HG02840 (cell line): ENCODE results near the gene CERS3.

Experiments used
- ATAC-seq: cut with Tn5 transposase; IDR thresholded peaks from one replicate; pipeline ENCODE4 v1.9.1; 2021; ENCODE audit warnings: mild to moderate bottlenecking, moderate library complexity, moderate number of reproducible peaks; ENCODE audit not compliant: unreplicated experiment, low FRiP score

The CERS3 gene

DNA sequence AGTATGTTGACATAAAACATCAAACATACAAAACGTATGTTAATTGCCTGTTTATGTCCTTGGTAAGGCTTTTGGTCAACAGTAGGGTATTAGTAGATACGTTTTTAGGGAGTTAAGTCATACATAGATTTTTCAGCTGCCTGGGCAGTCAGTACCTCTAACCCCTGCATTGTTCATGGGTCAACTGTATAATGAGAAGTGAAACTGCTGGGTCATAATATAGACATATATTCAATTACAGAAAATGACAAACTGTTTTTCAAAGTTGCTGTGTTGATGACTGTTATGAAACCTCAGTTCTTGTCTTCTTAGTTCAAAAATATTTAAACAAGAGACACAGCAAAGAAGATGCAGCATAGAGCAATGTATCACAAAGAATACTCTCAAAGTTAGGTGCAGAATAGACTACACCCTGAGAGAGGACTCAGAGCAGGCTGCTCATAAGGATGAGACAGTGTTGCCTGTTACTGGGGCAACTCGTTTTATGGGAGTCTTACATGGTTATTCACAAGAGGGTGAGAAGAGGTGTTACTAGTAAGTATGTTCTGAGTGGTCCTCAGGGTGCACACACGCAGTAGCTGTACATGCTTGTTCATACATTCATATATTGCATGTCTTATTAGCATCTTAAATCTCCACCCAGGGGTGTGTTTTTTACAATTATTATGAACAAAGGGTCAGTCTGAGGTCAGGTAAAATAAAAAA is 133.9 kb downstream of the CERS3 start:
- no peak for ATAC-seq

DNA sequence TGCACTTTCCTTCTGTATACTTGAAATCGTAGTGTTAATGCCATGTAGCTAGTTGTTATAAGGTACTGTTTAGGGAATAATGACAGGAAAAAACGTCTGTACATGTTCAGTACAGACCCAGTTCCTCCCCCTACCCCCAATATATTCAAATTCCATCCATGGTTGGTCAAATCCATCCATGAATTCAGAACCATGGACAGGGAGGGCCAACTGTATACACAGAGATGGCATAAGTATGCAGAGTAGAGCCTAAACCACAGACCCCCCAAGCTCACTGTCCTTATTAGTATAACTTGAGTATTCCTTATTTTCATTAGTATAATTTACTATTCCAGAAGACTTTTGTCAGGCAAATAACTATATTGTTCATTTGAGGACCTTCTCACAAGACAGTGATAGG is 135.7 kb downstream of the CERS3 start:
- no peak for ATAC-seq

DNA sequence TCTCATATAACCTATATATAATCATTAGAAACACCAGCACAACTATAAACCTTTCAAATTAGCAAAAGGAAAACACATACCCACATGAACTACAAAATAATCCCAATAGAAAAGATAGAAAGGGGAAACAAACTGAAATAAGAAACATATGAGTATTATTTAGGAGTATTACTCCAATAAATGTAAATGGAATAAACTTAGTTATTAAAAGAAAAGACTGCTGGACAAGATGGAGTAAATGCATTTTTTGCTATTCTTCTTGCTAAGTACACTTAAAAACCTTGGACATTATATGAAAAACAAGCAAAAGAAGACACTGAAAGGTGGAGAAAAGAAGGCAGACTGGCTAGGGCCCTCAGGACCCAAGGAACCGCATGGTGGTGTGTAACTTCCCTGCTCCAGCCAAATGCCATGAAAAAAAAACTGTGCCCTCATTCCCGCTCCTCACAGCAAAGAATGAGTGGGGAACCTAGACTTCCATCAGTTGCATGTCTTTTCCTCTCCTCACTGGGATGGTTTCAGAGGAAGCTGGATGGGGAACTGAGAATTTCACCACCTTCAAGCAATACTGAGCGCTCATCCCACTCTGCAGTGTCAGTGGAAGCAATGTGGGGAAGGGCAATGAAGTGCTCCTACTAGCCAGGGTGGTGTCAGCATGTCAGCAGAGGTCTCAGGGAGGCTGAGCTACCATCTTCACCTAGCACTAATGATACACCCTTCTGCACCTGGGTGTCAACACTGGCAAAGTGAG is 143.3 kb downstream of the CERS3 start:
- ATAC-seq, result no peak

DNA sequence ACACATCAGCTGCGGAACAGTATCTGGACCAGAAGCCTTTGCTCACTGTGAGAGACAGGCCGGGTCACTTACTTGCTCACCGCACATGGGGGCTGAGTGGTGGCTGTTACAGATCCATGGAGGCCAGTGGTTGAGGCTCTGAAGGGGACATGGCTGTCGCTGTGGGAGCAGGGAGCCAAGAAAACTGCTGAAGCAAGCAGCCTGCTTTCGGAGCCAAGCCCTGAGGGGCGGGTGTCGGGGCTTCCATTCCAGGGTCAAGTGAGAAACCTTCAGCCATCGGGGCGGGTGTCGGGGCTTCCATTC is 144.7 kb downstream of the CERS3 start:
- ATAC-seq, result no peak

DNA sequence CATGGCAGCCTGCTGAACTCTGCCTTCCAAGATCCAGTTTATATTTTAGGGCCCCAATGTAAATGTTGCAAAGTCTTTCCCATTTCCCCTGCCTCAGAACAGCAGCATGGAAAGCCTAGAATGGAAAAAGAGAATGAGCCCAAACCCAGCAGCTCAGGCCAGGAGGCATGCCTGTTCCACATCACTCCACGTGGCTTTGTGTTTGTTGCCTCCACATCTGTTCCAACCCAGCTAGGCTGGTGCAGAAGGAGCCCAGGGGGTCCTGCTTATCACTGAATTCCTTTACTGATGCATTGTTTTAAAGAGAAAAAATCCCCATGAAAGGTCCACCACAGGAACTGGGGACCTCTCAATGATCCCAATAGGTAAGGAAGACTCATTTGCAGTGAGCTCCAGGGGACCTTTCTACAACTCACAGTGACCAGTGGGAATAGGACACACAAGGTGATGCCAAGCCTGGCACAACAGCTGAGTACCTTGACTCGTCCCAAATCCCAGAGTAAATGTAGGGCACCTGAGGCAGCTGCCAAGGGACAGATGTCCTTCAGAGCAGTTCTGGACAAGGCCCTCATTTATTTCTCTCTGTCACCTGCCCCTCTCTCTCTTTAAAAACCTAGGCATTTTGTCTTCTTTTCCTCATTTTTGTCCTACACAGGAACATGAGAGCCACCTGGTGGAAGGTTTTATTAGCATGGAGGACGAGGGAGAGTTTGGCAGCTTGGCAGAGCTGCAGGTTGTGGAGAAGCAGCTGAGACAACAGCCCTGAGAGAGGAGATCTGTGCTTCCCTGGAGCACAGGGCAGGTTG is 145.2 kb downstream of the CERS3 start:
- no peak for ATAC-seq

DNA sequence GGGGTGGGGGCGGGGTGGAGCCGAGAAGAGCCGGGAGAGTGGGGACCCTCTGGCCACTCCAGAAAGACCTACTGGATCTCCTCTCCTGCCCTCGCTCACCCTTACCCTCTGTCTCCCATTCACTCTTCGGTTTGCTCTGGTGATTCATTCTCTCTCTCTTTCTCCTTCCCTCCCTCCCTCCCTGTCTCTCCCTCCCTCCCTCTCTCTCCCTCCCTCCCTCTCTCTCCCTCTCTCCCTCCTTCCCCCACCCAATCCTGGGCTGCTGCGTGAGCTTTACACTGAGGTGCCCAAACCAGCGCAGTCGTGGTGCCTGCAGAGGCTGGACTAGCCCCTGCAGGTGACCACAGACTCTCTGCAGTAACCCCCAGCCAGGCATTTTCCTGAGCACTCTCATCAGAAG is 154.8 kb downstream of the CERS3 start:
- no peak for ATAC-seq

DNA sequence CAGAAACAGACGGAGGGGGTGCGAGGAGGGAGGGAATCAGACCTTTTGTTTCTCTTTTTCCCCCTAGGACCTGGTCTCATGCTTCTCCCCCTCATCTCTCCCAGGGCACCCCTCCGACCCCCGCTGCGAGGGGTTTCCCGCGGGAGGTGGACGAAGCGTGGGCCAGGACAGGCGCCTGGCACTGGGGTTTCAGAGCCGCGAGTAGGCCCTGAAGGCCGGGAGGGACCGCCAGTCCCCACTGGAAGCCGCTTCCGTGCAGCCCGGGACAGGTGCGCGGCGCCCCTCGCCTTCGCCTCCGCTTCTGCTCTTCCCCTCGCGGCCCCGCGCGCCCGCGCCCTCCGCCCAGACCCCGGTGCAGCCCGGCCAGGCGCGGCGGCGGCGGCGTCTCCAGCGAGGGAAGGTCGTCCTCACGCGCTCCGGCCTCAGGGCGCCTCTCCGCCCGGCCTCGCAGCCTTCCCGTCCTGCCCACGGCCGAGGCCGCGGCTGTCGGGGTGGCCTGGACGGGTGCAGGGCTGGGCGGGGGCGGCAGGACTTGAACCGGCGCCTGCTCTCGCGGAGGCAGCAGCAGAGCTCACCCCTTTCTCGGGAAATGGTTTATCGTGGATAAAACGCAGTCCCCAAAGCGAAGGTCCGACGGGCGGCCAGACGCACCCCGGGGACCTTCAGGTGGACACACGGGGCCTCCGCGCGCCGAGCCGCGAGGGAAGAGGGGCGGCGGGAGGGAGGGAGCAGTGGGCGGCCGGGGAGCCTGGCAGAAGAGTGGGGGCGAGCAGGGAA is 155.4 kb downstream of the CERS3 start:
- ATAC-seq, result no peak

DNA sequence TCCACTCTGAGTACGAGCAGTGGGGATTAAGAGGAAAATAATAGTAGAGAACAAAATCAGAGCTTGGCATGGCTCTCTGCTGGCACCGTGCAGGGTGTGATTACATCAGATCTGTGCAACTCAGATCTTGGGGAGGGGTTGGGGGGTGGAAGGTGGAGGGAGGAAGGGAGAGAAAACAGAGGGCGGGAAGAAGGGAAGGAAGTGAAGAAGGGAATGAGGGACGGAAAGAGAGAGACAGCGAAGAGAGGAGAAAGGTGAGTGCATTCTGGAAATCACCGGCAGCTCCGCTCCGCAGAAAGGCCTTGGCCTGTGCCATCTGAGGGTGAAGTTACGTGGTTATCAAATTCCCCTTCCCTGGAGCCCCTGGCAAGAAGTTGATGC is 156.0 kb downstream of the CERS3 start:
- ATAC-seq, result no peak

DNA sequence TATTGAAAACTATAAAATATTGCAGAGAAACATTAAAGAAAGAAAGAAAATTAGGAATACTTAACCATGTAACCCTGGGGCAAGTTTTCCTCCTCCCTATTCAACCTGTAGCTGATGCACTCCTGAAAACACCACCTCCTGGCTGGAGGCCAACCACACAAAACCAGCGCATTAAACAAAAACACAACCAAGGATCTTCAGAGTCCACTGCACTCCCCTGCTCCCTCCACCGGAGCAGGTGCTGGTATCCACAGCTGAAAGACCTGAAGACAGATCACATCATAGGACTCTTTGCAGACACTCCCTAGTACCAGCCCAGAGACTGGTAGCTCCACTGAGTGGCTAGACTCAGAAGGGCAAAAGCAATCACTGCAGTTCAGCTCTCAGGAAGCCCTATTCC is 173.4 kb downstream of the CERS3 start:
- ATAC-seq, result no peak

DNA sequence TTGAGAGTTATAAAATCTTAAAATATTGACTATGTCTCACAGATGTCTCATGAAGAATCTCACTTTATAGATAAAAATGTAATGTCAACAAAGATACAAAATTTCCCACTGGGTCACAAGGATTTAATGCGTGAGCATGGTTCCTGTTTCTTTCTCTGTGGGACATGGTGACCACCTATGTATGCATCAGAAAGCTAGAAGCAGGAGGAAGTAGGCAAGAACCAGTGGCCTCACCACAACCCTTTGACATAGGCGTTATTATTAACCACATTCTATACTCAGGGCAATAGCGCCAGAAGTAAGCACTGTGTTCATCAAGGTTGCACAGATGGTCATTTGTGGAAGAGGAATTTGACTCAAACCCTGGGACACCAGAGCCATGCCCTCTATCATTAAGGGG is 175.3 kb downstream of the CERS3 start:
- no peak for ATAC-seq

DNA sequence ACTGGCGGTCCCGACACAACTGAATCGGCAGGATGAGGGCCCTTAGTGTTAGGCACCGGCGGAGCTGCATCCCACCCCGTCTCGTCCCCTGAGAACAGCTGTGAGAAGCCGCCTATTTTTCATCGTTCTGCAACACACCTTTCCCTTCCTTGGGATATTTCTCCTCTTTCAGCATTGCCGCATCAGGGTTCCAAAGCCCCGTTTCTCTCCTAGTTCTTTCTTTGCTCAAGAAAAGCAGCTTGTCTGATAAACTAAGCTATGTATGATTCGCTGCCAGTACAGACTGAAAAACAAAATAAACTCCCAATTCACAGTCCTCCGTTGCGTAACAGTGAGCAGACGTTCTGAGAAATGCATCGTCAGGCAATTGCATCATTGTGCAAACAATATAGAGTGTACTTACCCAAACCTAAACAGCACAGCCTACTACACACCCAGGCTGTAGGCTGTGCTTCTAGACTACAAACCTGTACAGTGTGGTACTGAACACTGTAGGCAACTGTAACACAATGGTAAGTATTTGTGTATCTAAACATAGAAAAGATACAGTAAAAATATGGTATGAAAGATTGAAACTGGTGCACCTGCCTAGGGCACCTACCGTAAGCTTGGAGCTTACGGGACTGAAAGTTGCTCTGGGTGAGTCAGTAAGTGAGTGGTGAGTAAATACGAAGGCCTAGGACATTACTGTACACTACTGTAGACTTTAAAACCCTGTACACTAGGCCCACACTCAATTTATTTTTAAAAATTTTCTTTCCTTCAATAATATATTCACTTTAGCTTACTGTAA is 178.1 kb downstream of the CERS3 start:
- ATAC-seq, result no peak
